HepG2 (cell line): ENCODE measurements around the gene ARHGAP19. TPM values are rescaled to one million over a fixed set of nuclear protein-coding genes. Genes with fewer than 3 reads are reported as not detected.

Source experiments
- ATF1 ChIP-seq: IDR thresholded peaks from 2 replicates; pipeline ENCODE4 v1.6.1; 2016; ENCODE audit warnings: mild to moderate bottlenecking, control low read depth
- CREB1 ChIP-seq, 2 experiments: fragments of 450-650 bp in 1 of 2; IDR thresholded peaks; 2 replicates each; pipeline ENCODE4 v1.6.1; 2016 to 2017; ENCODE audit warnings: control low read depth in 1 of 2, mild to moderate bottlenecking in 1 of 2, missing compliant biosample characterization in 1 of 2, missing genetic modification characterization in 1 of 2
- CSRNP1 ChIP-seq: sonication (generic); formaldehyde crosslinking; IDR thresholded peaks from 2 replicates; pipeline ENCODE4 v1.8.1; 2023; ENCODE audit warnings: mild to moderate bottlenecking, missing genetic modification reagents
- FOXP4 ChIP-seq: sonication (generic); formaldehyde crosslinking; IDR thresholded peaks from 2 replicates; pipeline ENCODE4 v1.4.0; 2020; ENCODE audit warnings: missing genetic modification reagents
- GLI4 ChIP-seq: sonication (generic); formaldehyde crosslinking; IDR thresholded peaks from 2 replicates; pipeline ENCODE4 v1.5.1; 2020; ENCODE audit warnings: missing genetic modification reagents, mild to moderate bottlenecking, moderate library complexity, borderline replicate concordance
- GZF1 ChIP-seq: sonication (generic); formaldehyde crosslinking; IDR thresholded peaks from 2 replicates; pipeline ENCODE4 v1.5.1; 2020; ENCODE audit warnings: mild to moderate bottlenecking, missing genetic modification reagents
- KLF11 ChIP-seq: IDR thresholded peaks from 2 replicates; pipeline ENCODE4 v1.6.1; 2016; ENCODE audit warnings: missing compliant biosample characterization
- KLF16 ChIP-seq, 2 experiments: sonication (generic) in 1 of 2; formaldehyde crosslinking in 1 of 2; IDR thresholded peaks; 2 replicates each; pipeline versions ENCODE4 v1.6.1 to v1.8.0; 2016 to 2023; ENCODE audit warnings: missing genetic modification reagents in 2 of 2, missing compliant biosample characterization in 1 of 2
- PBX3 ChIP-seq: sonication (generic); formaldehyde crosslinking; IDR thresholded peaks from 2 replicates; pipeline ENCODE4 v1.8.1; 2023; ENCODE audit warnings: missing genetic modification reagents, inconsistent platforms, borderline replicate concordance
- PPARG ChIP-seq: conservative IDR thresholded peaks from 2 replicates; pipeline ENCODE4 v1.6.1; 2016; ENCODE audit warnings: missing biosample characterization, missing genetic modification reagents
- ZC3H4 ChIP-seq: sonication (generic); formaldehyde crosslinking; IDR thresholded peaks from 2 replicates; pipeline ENCODE4 v1.4.0; 2020; ENCODE audit warnings: missing genetic modification reagents, borderline replicate concordance
- ZFP41 ChIP-seq: sonication (generic); formaldehyde crosslinking; IDR thresholded peaks from 2 replicates; pipeline ENCODE4 v1.4.0; 2020; ENCODE audit warnings: mild to moderate bottlenecking, missing genetic modification reagents, borderline replicate concordance
- ZNF263 ChIP-seq: sonication (generic); formaldehyde crosslinking; IDR thresholded peaks from 2 replicates; pipeline ENCODE4 v1.4.0; 2020; ENCODE audit warnings: missing genetic modification reagents
- ZNF33B ChIP-seq: sonication (generic); formaldehyde crosslinking; IDR thresholded peaks from 2 replicates; pipeline ENCODE4 v1.5.1; 2020; ENCODE audit warnings: mild to moderate bottlenecking, missing genetic modification reagents
- ZNF484 ChIP-seq: sonication (generic); formaldehyde crosslinking; IDR thresholded peaks from 2 replicates; pipeline ENCODE4 v1.5.1; 2020; ENCODE audit warnings: mild to moderate bottlenecking, low read depth, missing genetic modification reagents, borderline replicate concordance
- ZNF550 ChIP-seq: sonication (generic); formaldehyde crosslinking; IDR thresholded peaks from 2 replicates; pipeline ENCODE4 v1.4.0; 2020; ENCODE audit warnings: mild to moderate bottlenecking, missing genetic modification reagents, borderline replicate concordance
- ZSCAN25 ChIP-seq: sonication (generic); formaldehyde crosslinking; IDR thresholded peaks from 2 replicates; pipeline ENCODE4 v1.8.0; 2022; ENCODE audit warnings: mild to moderate bottlenecking, missing genetic modification reagents
- polyA plus RNA-seq, 8 experiments: library from polyadenylated mRNA; depleted of rRNA in 3 of 8; stranded (reverse) in 7 of 8; unstranded in 1 of 8; fragments of >200 nt; fragmentation: Illumina TruSeq in 4 of 8; extraction: Trizol in 4 of 8; gene quantifications; 2 replicates each; pipeline versions ENCODE4 v1.2.1 to v1.2.3, GENCODE V29; 2011 to 2016; ENCODE audit warnings: low read depth in 4 of 8, missing spikeins in 1 of 8, mixed read lengths in 1 of 8; ENCODE audit not compliant: insufficient read depth in 1 of 8
- total RNA-seq, 5 experiments: library from RNA; depleted of rRNA; stranded (reverse); fragments of >200 nt; fragmentation: Illumina TruSeq; extraction: Trizol; gene quantifications; 2 replicates each; pipeline ENCODE4 v1.2.3, GENCODE V29; 2016; ENCODE audit warnings: low read depth in 1 of 5
- TF ChIP-seq, protein P1 (sequence below): sonication (generic); formaldehyde crosslinking; IDR thresholded peaks from 2 replicates; pipeline ENCODE4 v1.9.0; 2022; ENCODE audit warnings: low read depth, missing genetic modification reagents
- TF ChIP-seq, protein P2 (sequence below): sonication (generic); formaldehyde crosslinking; IDR thresholded peaks from 2 replicates; pipeline ENCODE4 v1.4.0; 2020; ENCODE audit warnings: low read depth, mild to moderate bottlenecking, missing genetic modification reagents

Gene ARHGAP19
- total and polyA plus RNA-seq, 2 of the 13 experiments (the other 11 are each of a cell fraction or from before 2014, with no cell fraction given) = 7.6 to 10.0 TPM

GRCh38 chr10:97292097-97292861, at the start of gene ARHGAP19 (continued):
- peak; percentile 95 for TF ChIP-seq CSRNP1 (CRISPR knock-in tag)
- no peak for TF ChIP-seq PBX3 (CRISPR knock-in tag)
- peak in 1 of 2 experiments; percentile 86; a peak in 2 of 4 replicates for TF ChIP-seq KLF16 (CRISPR knock-in tag; IDR thresholded peaks at IDR 0.05)
- TF ChIP-seq ZSCAN25 (CRISPR knock-in tag) = peak; percentile 57; the same call in 1 of the 2 replicates
- no peak for TF ChIP-seq ZNF550 (CRISPR knock-in tag)
- TF ChIP-seq CREB1 (IDR thresholded peaks at IDR 0.05) = peak; percentile 86
- peak; percentile 92 for TF ChIP-seq CREB1 (CRISPR knock-in tag; IDR thresholded peaks at IDR 0.05)
- TF ChIP-seq, protein P1, sequence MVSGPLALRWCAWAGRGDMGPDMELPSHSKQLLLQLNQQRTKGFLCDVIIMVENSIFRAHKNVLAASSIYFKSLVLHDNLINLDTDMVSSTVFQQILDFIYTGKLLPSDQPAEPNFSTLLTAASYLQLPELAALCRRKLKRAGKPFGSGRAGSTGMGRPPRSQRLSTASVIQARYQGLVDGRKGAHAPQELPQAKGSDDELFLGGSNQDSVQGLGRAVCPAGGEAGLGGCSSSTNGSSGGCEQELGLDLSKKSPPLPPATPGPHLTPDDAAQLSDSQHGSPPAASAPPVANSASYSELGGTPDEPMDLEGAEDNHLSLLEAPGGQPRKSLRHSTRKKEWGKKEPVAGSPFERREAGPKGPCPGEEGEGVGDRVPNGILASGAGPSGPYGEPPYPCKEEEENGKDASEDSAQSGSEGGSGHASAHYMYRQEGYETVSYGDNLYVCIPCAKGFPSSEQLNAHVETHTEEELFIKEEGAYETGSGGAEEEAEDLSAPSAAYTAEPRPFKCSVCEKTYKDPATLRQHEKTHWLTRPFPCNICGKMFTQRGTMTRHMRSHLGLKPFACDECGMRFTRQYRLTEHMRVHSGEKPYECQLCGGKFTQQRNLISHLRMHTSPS = peak; percentile 30; the same call in 1 of the 2 replicates
- TF ChIP-seq FOXP4 (CRISPR knock-in tag) = peak; percentile 16
- peak; percentile 89; the same call in 1 of the 2 replicates for TF ChIP-seq GLI4 (CRISPR knock-in tag)
- 0 out of 2 replicates have a peak, but pooled peaks have one; percentile 65 for TF ChIP-seq ZFP41 (CRISPR knock-in tag)
- no peak; the same call in none of the 2 replicates for TF ChIP-seq ATF1 (CRISPR knock-in tag)
- TF ChIP-seq ZNF484 (CRISPR knock-in tag) = no peak
- TF ChIP-seq, protein P2, sequence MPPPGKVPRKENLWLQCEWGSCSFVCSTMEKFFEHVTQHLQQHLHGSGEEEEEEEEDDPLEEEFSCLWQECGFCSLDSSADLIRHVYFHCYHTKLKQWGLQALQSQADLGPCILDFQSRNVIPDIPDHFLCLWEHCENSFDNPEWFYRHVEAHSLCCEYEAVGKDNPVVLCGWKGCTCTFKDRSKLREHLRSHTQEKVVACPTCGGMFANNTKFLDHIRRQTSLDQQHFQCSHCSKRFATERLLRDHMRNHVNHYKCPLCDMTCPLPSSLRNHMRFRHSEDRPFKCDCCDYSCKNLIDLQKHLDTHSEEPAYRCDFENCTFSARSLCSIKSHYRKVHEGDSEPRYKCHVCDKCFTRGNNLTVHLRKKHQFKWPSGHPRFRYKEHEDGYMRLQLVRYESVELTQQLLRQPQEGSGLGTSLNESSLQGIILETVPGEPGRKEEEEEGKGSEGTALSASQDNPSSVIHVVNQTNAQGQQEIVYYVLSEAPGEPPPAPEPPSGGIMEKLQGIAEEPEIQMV (CRISPR knock-in tag) = no peak
- TF ChIP-seq KLF11 (CRISPR knock-in tag) = no peak
- TF ChIP-seq ZNF33B (CRISPR knock-in tag) = peak; percentile 77; the same call in 1 of the 2 replicates
- TF ChIP-seq ZC3H4 (CRISPR knock-in tag) = no peak
- TF ChIP-seq PPARG (CRISPR knock-in tag) = 0 out of 2 replicates have a peak, but pooled peaks have one; percentile 29
- TF ChIP-seq ZNF263 = peak; percentile 74
- 0 out of 2 replicates have a peak, but pooled peaks have one; percentile 66 for TF ChIP-seq GZF1 (CRISPR knock-in tag)
